HCT116 (cell line): Measurements from ENCODE around the gene TOMM70. TPM values are rescaled to one million over a fixed set of nuclear protein-coding genes. Genes with fewer than 3 reads are reported as not detected.

ENCODE experiments used
- ATAC-seq: fragments of 200-7000 bp; cut with Tn5 transposase; 2 replicates; pipeline ENCODE4 v1.9.1; 2020; ENCODE audit warnings: mild to moderate bottlenecking, moderate library complexity
- BruUV-seq: library from RNA; stranded (reverse); fragments of 400-500 nt; replicated peaks from 2 replicates; lab custom pipeline; 2021; lab: Mats Ljungman, UMichigan
- CTCF ChIA-PET: fragments of 300-600 bp; sonication (Branson Sonifier 250); formaldehyde crosslinking; loops from one replicate; lab custom pipeline; 2021; ENCODE audit warnings: antibody characterized with exemption; lab: Charles Lee
- POLR2A ChIA-PET: fragments of 300-600, 350-600 bp; sonication (Branson Sonifier 250); formaldehyde crosslinking; loops from one replicate; lab custom pipeline; 2021; ENCODE audit warnings: antibody characterized with exemption; lab: Charles Lee
- RAD21 ChIA-PET, 2 experiments: fragments of 300-600 bp; sonication (Branson Sonifier 250); formaldehyde crosslinking; loops; one replicate each; lab custom pipeline; 2023; ENCODE audit warnings: low total read pairs in 2 of 2; ENCODE audit not compliant: uncharacterized antibody in 2 of 2, unreplicated experiment in 2 of 2, low non-redundant PET in 1 of 2; lab: Charles Lee
- DNase-seq: peaks from one replicate; pipeline ENCODE4 v3.0.0-alpha.2; 2010; ENCODE audit warnings: low read depth, low spot score
- H2AFZ ChIP-seq: fragments of 200-600 bp; shearing (Covaris generic), sonication (generic); 2 replicates; pipeline ENCODE4 v1.6.1; 2017; ENCODE audit warnings: low read depth, mixed run types, mixed read lengths, antibody characterized with exemption, low read length; ENCODE audit not compliant: poor library complexity, severe bottlenecking
- H3K27ac ChIP-seq: 2 replicates; pipeline ENCODE4 v1.5.1; 2012; ENCODE audit warnings: low read depth, low read length
- H3K27me3 ChIP-seq: fragments of 200-600 bp; sonication (generic); 2 replicates; pipeline ENCODE4 v1.6.1; 2016; ENCODE audit warnings: mixed run types, low read length, mixed read lengths; ENCODE audit not compliant: insufficient read depth
- H3K36me3 ChIP-seq, 2 experiments: fragments of 200-500 bp in 1 of 2; fragments of 200-600 bp in 1 of 2; sonication (Bioruptor generic) in 1 of 2; sonication (generic) in 1 of 2; 2 replicates each; pipeline versions ENCODE4 v1.5.1 to v1.6.1; 2014 to 2016; ENCODE audit warnings: low read length in 2 of 2, inconsistent platforms in 1 of 2, mixed read lengths in 1 of 2, mixed run types in 1 of 2; ENCODE audit not compliant: insufficient read depth in 2 of 2, control insufficient read depth in 1 of 2
- H3K4me1 ChIP-seq, 2 experiments: fragments of 200-600 bp in 1 of 2; sonication (generic) in 1 of 2; 2 replicates each; pipeline versions ENCODE4 v1.5.1 to v1.6.1; 2012 to 2017; ENCODE audit warnings: low read length in 2 of 2, inconsistent platforms in 1 of 2, mild to moderate bottlenecking in 1 of 2, mixed read lengths in 1 of 2, mixed run types in 1 of 2, moderate library complexity in 1 of 2; ENCODE audit not compliant: insufficient read depth in 2 of 2, control insufficient read depth in 1 of 2
- H3K4me2 ChIP-seq: fragments of 200-600 bp; sonication (generic); 2 replicates; pipeline ENCODE4 v1.6.1; 2017; ENCODE audit warnings: mixed run types, low read length, mixed read lengths
- H3K4me3 ChIP-seq, 2 experiments: fragments of 200-600 bp in 1 of 2; sonication (generic) in 1 of 2; replicated peaks in 1 of 2; 2 replicates each; pipeline ENCODE4 v1.5.1; 2011 to 2016; ENCODE audit warnings: low read length in 2 of 2, control low read depth in 1 of 2, low read depth in 1 of 2, mild to moderate bottlenecking in 1 of 2, mixed read lengths in 1 of 2, mixed run types in 1 of 2
- H3K79me2 ChIP-seq: fragments of 200-600 bp; sonication (generic); 2 replicates; pipeline ENCODE4 v1.6.1; 2017; ENCODE audit warnings: mild to moderate bottlenecking, mixed run types, low read length, moderate library complexity, mixed read lengths; ENCODE audit not compliant: insufficient read depth
- H3K9ac ChIP-seq: fragments of 200-600 bp; sonication (generic); 2 replicates; pipeline ENCODE4 v1.6.1; 2016; ENCODE audit warnings: low read length, mixed read lengths
- H3K9me2 ChIP-seq: fragments of 200-600 bp; sonication (generic), shearing (Covaris generic); 2 replicates; pipeline ENCODE4 v1.6.1; 2017; ENCODE audit warnings: mixed run types, mild to moderate bottlenecking, moderate library complexity; ENCODE audit not compliant: insufficient read depth
- H3K9me3 ChIP-seq, 2 experiments: fragments of 200-500 bp in 1 of 2; fragments of 200-600 bp in 1 of 2; sonication (Bioruptor generic) in 1 of 2; sonication (generic) in 1 of 2; 2 replicates each; pipeline ENCODE4 v1.6.1; 2014 to 2017; ENCODE audit warnings: low read length in 2 of 2, mixed read lengths in 2 of 2, inconsistent platforms in 1 of 2, low read depth in 1 of 2, mild to moderate bottlenecking in 1 of 2, mixed run types in 1 of 2, moderate library complexity in 1 of 2; ENCODE audit not compliant: control insufficient read depth in 1 of 2, insufficient read depth in 1 of 2
- H4K20me1 ChIP-seq: fragments of 200-600 bp; sonication (generic), shearing (Covaris generic); 2 replicates; pipeline ENCODE4 v1.6.1; 2017; ENCODE audit warnings: mixed run types, mild to moderate bottlenecking, moderate library complexity; ENCODE audit not compliant: insufficient read depth
- CEBPB ChIP-seq: IDR thresholded peaks from 2 replicates; pipeline ENCODE4 v1.6.1; 2012; ENCODE audit warnings: low read depth
- EGR1 ChIP-seq: IDR thresholded peaks from 2 replicates; pipeline ENCODE4 v1.6.1; 2012; ENCODE audit warnings: low read depth
- ELF1 ChIP-seq: IDR thresholded peaks from 2 replicates; pipeline ENCODE4 v1.6.1; 2012; ENCODE audit warnings: low read depth, borderline replicate concordance
- EZH2 ChIP-seq: fragments of 200-600 bp; sonication (generic); IDR thresholded peaks from 2 replicates; pipeline ENCODE4 v1.6.1; 2017; ENCODE audit warnings: antibody characterized with exemption, mixed run types
- FOSL1 ChIP-seq: IDR thresholded peaks from 2 replicates; pipeline ENCODE4 v1.6.1; 2012; ENCODE audit warnings: low read depth
- MAX ChIP-seq: IDR thresholded peaks from 2 replicates; pipeline ENCODE4 v1.6.1; 2012
- POLR2A ChIP-seq: IDR thresholded peaks from 2 replicates; pipeline ENCODE4 v1.7.0; 2011; ENCODE audit warnings: borderline replicate concordance; ENCODE audit not compliant: insufficient read depth, insufficient read length; ENCODE audit errors: extremely low read depth
- SIN3A ChIP-seq: IDR thresholded peaks from 2 replicates; pipeline ENCODE4 v1.6.1; 2012; ENCODE audit warnings: low read depth
- SRF ChIP-seq: IDR thresholded peaks from 2 replicates; pipeline ENCODE4 v1.6.1; 2012; ENCODE audit warnings: low read depth
- ZFX ChIP-seq: fragments of 450-650 bp; IDR thresholded peaks from 2 replicates; pipeline ENCODE4 v1.6.1; 2017
- intact Hi-C: fragments of 100-400 bp; cut with micrococcal nuclease; formaldehyde crosslinking; loops from 2 replicates; pipeline ENCODE4 v1.10.0; 2022
- total RNA-seq: library from RNA; stranded (reverse); gene quantifications from one replicate; pipeline ENCODE4 v1.2.1, GENCODE V29; 2021; ENCODE audit not compliant: unreplicated experiment
- TF ChIP-seq, protein P1 (sequence below), 3 experiments: fragments of 200-600 bp in 1 of 3; sonication (generic) in 1 of 3; IDR thresholded peaks in 2 of 3; conservative IDR thresholded peaks in 1 of 3; 2 replicates each; pipeline ENCODE4 v1.5.1; 2012 to 2017; ENCODE audit warnings: low read depth in 2 of 3, low read length in 2 of 3, antibody characterized with exemption in 1 of 3, borderline replicate concordance in 1 of 3, control low read depth in 1 of 3, mild to moderate bottlenecking in 1 of 3, mixed read lengths in 1 of 3, mixed run types in 1 of 3, moderate library complexity in 1 of 3; ENCODE audit not compliant: insufficient read depth in 1 of 3
- TF ChIP-seq, protein P2 (sequence below): IDR thresholded peaks from 2 replicates; pipeline ENCODE4 v1.6.1; 2011; ENCODE audit warnings: mild to moderate bottlenecking, low read length, moderate library complexity; ENCODE audit not compliant: insufficient replicate concordance; ENCODE audit errors: extremely low read depth

TOMM70 gene
- total RNA-seq, 1 experiment from 2014 or later, result 54.9 TPM

- Histone ChIP-seq H3K79me2 (no peaks in the 10 kb centered on the region), H3K4me3 (no peak overlapping the region), H3K36me3 (no peaks in the 10 kb centered on the region), H3K9me2 (no peaks in the 10 kb centered on the region), H3K27me3 (no peaks in the 10 kb centered on the region), H3K27ac (no peak overlapping the region), H2AFZ (no peak overlapping the region), H4K20me1 (no peaks in the 10 kb centered on the region), H3K4me2 (no peak overlapping the region), H3K9me3 (no peaks in the 10 kb centered on the region), H3K9ac (no peak overlapping the region), H3K4me1 (peaks cover 3 to 4% of the 10 kb centered on the region in 2 experiments; a peak in 2 of 4 replicates)
- ChIA-PET RAD21 (interaction anchor here in 1 of 2 experiments (0.7 kb wide), 1 partner anchor 282 kb away, joined by 3 read pairs; no protein-coding TSS in a partner anchor), CTCF (no interaction called here), POLR2A (no interaction called here)
- ATAC-seq, result no peak
- no TSS peak for BruUV-seq
- intact Hi-C loops, result loop anchor here (5.0 to 10.0 kb wide), 5 partner anchors 142 to 877 kb away; no protein-coding TSS in a partner anchor
- no peak for DNase-seq
- TF ChIP-seq MAX (no peak), EGR1 (no peak)
- TF ChIP-seq, protein P1, sequence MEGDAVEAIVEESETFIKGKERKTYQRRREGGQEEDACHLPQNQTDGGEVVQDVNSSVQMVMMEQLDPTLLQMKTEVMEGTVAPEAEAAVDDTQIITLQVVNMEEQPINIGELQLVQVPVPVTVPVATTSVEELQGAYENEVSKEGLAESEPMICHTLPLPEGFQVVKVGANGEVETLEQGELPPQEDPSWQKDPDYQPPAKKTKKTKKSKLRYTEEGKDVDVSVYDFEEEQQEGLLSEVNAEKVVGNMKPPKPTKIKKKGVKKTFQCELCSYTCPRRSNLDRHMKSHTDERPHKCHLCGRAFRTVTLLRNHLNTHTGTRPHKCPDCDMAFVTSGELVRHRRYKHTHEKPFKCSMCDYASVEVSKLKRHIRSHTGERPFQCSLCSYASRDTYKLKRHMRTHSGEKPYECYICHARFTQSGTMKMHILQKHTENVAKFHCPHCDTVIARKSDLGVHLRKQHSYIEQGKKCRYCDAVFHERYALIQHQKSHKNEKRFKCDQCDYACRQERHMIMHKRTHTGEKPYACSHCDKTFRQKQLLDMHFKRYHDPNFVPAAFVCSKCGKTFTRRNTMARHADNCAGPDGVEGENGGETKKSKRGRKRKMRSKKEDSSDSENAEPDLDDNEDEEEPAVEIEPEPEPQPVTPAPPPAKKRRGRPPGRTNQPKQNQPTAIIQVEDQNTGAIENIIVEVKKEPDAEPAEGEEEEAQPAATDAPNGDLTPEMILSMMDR (IDR thresholded peaks at IDR 0.05 in 2 of 3, conservative IDR thresholded peaks at IDR 0.05 in 1 of 3; ENCODE audit: borderline replicate concordance in 1 of 3, insufficient read depth in 1 of 3, low read depth in 2 of 3, low read length in 2 of 3), result no peak
These were observed 80.9 kb downstream of the TOMM70 start for GRCh38 chr3:100319951-100320350.

GRCh38 chr3:100317912-100318311, 83.0 kb downstream of the TOMM70 start:
- H3K9me3 ChIP-seq, result no peaks in the 10 kb centered on the region
- CTCF ChIA-PET, result no interaction called here
- POLR2A ChIA-PET, result no interaction called here
- TF ChIP-seq, protein P1 (IDR thresholded peaks at IDR 0.05 in 2 of 3, conservative IDR thresholded peaks at IDR 0.05 in 1 of 3; ENCODE audit: borderline replicate concordance in 1 of 3, insufficient read depth in 1 of 3, low read depth in 2 of 3, low read length in 2 of 3), result no peak
- no peak for TF ChIP-seq CEBPB
- TF ChIP-seq ELF1, result no peak
- TF ChIP-seq POLR2A, result no peak
- TF ChIP-seq, protein P2, sequence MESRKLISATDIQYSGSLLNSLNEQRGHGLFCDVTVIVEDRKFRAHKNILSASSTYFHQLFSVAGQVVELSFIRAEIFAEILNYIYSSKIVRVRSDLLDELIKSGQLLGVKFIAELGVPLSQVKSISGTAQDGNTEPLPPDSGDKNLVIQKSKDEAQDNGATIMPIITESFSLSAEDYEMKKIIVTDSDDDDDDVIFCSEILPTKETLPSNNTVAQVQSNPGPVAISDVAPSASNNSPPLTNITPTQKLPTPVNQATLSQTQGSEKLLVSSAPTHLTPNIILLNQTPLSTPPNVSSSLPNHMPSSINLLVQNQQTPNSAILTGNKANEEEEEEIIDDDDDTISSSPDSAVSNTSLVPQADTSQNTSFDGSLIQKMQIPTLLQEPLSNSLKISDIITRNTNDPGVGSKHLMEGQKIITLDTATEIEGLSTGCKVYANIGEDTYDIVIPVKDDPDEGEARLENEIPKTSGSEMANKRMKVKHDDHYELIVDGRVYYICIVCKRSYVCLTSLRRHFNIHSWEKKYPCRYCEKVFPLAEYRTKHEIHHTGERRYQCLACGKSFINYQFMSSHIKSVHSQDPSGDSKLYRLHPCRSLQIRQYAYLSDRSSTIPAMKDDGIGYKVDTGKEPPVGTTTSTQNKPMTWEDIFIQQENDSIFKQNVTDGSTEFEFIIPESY, result no peak
- TF ChIP-seq SRF, result no peak
- TF ChIP-seq FOSL1, result no peak
- TF ChIP-seq ZFX, result no peak
- TF ChIP-seq EGR1, result no peak
- TF ChIP-seq EZH2, result no peak
- no peak for TF ChIP-seq SIN3A

More at GRCh38 chr3:100317912-100318311, 83.0 kb downstream of the TOMM70 start:
- Histone ChIP-seq H4K20me1 (no peaks in the 10 kb centered on the region), H3K27me3 (no peaks in the 10 kb centered on the region), H3K27ac (no peak overlapping the region), H3K4me2 (no peak overlapping the region), H3K79me2 (no peaks in the 10 kb centered on the region), H3K36me3 (no peaks in the 10 kb centered on the region), H3K4me1 (peaks cover 3 to 4% of the 10 kb centered on the region in 2 experiments; a peak in 2 of 4 replicates), H3K4me3 (no peak overlapping the region), H3K9me2 (no peaks in the 10 kb centered on the region), H2AFZ (no peak overlapping the region), H3K9ac (no peak overlapping the region)
- intact Hi-C loops, result loop anchor here (5.0 to 10.0 kb wide), 5 partner anchors 144 to 879 kb away; no protein-coding TSS in a partner anchor
- no peak for DNase-seq
- no TSS peak for BruUV-seq
- RAD21 ChIA-PET, result no interaction called here
- ATAC-seq, result no peak
